Left forelimb (tissue), 1 donor: Measurements from ENCODE around the gene PDE6A.
A peak's percentile ranks its signal among the peaks of the same experiment; 100 is the strongest.

Experiments
- DNase-seq: peaks from one replicate; pipeline ENCODE4 v3.0.0-alpha.2; 2018; ENCODE audit warnings: low spot score

Gene PDE6A

GRCh38 chr5:149838881-149839739 is 105.5 kb downstream of the PDE6A start:
- DNase-seq = no peak

- no peak for DNase-seq
Observed at GRCh38 chr5:149837680-149838269, 106.8 kb downstream of the PDE6A start.

DNA sequence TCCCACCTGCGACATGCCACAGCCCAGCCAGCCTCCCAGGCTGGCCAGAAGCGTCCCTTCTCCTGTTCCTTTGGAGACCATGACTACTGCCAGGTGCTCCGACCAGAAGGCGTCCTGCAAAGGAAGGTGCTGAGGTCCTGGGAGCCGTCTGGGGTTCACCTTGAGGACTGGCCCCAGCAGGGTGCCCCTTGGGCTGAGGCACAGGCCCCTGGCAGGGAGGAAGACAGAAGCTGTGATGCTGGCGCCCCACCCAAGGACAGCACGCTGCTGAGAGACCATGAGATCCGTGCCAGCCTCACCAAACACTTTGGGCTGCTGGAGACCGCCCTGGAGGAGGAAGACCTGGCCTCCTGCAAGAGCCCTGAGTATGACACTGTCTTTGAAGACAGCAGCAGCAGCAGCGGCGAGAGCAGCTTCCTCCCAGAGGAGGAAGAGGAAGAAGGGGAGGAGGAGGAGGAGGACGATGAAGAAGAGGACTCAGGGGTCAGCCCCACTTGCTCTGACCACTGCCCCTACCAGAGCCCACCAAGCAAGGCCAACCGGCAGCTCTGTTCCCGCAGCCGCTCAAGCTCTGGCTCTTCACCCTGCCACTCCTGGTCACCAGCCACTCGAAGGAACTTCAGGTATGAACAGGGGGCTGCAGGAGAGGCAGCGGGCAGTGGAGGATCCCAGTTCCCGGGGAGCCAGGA is 108.0 kb downstream of the PDE6A start:
- no peak for DNase-seq

DNA sequence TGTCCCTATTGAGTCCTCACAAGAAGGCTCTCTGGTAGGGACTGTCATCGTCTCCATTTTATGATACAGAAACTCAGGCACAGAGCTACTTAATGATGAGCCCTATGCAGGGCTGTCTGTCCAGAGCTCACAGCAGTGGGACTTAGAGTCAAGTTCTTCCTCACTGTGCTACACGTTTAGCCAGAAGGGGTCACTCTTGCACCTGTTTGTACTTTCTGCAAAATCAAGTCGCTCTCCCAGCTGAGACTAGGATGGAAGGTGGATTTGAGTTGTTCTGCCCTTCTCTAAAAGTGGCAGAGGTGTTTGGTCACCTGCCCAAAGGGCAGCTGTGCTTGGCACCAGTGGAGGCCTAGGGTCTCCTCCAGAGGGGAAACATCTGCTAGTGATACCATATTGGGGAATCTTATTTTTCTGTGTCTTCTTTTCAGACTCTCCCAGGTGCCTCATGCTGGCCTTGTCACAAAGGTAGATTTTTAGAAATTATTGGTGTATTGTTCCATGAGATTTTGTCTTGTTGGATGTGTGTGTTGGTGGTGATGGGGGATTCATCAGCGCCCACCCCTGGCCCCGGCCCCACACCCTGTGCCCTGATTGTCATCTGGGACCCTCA is 110.2 kb downstream of the PDE6A start:
- DNase-seq = no peak

GRCh38 chr5:149833116-149833827 is 111.3 kb downstream of the PDE6A start:
- no peak for DNase-seq

DNA sequence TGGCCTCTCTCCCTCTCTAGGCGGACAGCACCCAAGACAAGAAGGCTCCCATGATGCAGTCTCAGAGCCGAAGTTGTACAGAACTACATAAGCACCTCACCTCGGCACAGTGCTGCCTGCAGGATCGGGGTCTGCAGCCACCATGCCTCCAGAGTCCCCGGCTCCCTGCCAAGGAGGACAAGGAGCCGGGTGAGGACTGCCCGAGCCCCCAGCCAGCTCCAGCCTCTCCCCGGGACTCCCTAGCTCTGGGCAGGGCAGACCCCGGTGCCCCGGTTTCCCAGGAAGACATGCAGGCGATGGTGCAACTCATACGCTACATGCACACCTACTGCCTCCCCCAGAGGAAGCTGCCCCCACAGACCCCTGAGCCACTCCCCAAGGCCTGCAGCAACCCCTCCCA is 112.0 kb downstream of the PDE6A start:
- DNase-seq = no peak

DNA sequence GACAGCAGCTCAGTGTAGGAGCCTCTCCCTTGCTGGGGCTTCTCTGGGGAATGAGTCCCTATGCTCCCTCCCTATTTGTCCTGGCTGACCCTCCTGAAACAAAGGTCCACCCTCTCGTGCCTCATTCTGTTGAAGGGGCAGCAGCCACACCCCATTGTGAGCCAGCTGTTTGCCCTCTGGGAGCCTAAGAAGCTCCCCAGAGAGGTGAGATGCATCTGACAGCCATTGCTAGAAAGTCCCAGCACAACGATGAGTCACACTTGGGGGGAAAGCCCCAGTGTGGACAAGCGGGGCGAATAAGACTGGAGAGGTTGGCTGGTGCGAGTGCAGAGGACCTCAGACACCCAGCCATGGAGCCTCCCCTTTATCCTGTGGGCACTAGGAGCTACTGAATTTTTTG is 113.1 kb downstream of the PDE6A start:
- DNase-seq = no peak

DNA sequence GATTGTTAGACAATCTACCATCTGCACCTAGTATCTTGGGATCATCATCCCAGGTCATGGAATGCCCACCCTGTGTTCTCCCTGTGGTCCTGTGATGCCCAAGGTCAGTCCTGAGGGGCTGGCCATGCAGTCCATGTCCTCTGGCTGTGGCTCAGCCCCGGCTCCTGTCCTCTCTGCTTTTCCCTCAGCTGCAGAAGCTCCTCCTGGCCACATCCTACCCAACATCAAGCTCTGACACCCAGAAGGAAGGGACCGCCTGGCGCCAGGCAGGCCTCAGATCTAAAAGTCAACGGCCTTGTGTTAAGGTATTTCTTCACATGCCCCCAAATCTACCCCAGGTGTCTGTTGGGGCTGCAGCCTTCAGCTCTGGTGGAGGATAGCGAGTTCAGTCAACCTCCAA is 114.0 kb downstream of the PDE6A start:
- no peak for DNase-seq

GRCh38 chr5:149829954-149830353 is 114.6 kb downstream of the PDE6A start:
- DNase-seq = no peak

- DNase-seq = peak; percentile 87
Observed at GRCh38 chr5:149828161-149829011, 116.2 kb downstream of the PDE6A start.

DNA sequence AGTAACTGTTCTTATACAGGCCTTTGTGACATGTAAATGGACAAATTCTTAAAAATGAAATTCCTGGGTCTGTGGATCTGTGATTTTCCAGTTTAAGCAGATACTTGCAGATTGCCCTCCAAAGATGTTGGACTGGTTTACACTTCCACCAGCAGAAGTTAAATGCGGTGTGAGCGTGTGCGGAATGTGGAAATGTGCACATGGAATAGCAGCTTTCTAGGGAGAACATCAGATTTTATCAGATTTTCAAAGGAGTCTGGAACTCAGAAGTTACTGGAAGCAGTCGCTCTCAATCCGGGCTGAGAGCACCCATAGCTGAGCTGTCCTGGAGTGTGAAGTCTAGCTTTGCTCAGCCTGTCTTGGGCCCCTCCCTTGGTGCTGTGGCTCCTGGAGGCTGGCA is 117.0 kb downstream of the PDE6A start:
- no peak for DNase-seq

GRCh38 chr5:149827086-149827485 is 117.5 kb downstream of the PDE6A start:
- DNase-seq = no peak

- DNase-seq = no peak
Observed at GRCh38 chr5:149826574-149826973, 118.0 kb downstream of the PDE6A start.

DNA sequence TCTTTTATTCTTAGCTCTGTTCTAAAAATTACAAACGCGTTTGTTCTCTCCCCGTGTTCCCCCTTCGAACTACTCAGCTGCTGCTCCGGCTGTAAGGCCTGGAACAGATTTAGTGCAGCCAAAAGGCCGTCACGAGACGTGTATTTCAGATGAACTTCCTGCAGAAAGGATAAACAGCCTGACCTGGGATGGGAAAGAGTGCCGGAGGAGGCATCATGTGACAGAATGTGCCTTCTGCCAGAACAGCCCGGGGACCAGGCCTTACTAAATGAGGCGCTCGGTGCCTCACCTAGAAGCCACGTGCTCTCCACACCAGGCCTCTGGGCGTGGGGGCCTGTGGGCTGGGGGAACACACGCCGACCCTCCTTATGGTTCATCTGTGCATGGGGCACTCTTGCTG is 119.7 kb downstream of the PDE6A start:
- DNase-seq = no peak

DNA sequence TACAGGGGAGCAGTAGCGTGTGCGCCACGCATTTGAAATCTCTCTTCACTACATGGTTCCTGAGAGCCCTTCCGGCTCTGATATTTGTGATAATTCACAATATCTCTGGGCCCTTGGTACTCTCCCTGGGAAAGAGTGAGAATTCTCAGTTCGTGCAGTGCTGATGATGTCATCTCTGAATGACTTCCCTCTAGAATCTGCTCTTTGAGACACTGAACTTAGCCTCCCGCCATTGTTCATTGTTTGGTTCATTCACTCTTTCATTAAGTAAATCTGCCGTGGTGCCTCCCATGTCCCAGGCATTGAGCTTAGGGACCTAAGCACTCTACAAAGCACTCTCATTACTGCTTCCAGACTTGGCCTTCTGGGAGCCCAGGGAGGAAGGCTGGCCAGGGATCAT is 120.5 kb downstream of the PDE6A start:
- no peak for DNase-seq

DNA sequence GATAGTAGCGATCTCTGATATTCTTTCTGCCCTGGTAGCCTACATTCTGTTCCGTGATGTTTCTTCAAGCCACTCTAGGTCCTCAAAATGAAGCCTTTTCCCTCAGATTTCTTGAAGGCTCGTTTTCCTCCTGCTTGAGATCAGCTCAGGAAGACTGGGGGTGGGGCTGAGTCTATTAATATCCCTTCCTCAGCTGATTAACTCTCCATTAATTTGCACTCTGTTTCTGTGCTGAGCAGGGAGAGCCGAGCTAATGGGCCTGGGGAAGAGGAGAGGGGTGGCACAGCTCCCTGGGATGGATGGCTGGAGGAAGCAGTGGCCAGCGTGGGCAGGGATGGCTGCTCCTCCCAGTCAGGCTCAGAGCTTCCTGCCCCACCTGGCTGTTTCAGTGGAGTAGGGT is 121.2 kb downstream of the PDE6A start:
- no peak for DNase-seq

GRCh38 chr5:149822301-149822700 is 122.3 kb downstream of the PDE6A start:
- DNase-seq = no peak

- DNase-seq = no peak
Observed at GRCh38 chr5:149820536-149821510, 123.8 kb downstream of the PDE6A start.

- no peak for DNase-seq
Observed at GRCh38 chr5:149820012-149820411, 124.6 kb downstream of the PDE6A start.

- no peak for DNase-seq
Observed at GRCh38 chr5:149818116-149818515, 126.5 kb downstream of the PDE6A start.
